Measurements from ENCODE around the gene NPLOC4. TPM values are rescaled to one million over a fixed set of nuclear protein-coding genes. Genes with fewer than 3 reads are reported as not detected.

Gene NPLOC4
- total and polyA plus RNA-seq, 2 of the 8 experiments (the other 6 are each of a cell fraction or from before 2014, with no cell fraction given): 70.7 to 92.7 TPM

- peak; percentile 27; the same call in 1 of the 2 replicates for TF ChIP-seq GTF2F1 (IDR thresholded peaks at IDR 0.05; ENCODE audit: borderline replicate concordance, low read depth, low read length)
- TF ChIP-seq SP4 (IDR thresholded peaks at IDR 0.05; ENCODE audit: low read length): no peak
- TF ChIP-seq GABPA (IDR thresholded peaks at IDR 0.05; ENCODE audit: borderline replicate concordance, insufficient read depth, low read length): peak; percentile 97
- TF ChIP-seq POLR2AphosphoS5 (IDR thresholded peaks at IDR 0.05; ENCODE audit: low read depth, low read length): peak; percentile 96
- no peak for TF ChIP-seq CBX8 (IDR thresholded peaks at IDR 0.05; ENCODE audit: borderline replicate concordance, low read depth, low read length)
- no peak for TF ChIP-seq CEBPB (IDR thresholded peaks at IDR 0.05; ENCODE audit: low read depth, low read length)
- peak; percentile 92 for TF ChIP-seq EGR1 (IDR thresholded peaks at IDR 0.05; ENCODE audit: borderline replicate concordance, low read depth, low read length)
- TF ChIP-seq RBBP5 (IDR thresholded peaks at IDR 0.05; ENCODE audit: borderline replicate concordance, low read depth, low read length): peak; percentile 89
- TF ChIP-seq HDAC2 (IDR thresholded peaks at IDR 0.05; ENCODE audit: borderline replicate concordance in 1 of 2, low read depth in 2 of 2, low read length in 2 of 2): peak in 1 of 2 experiments; percentile 69; a peak in 1 of 4 replicates
- TF ChIP-seq CTCF (IDR thresholded peaks at IDR 0.05; ENCODE audit: control extremely low read depth in 1 of 3, insufficient read depth in 1 of 3, low read depth in 1 of 3, low read length in 3 of 3): no peak
- no peak for TF ChIP-seq SUZ12 (IDR thresholded peaks at IDR 0.05; ENCODE audit: low read length)
- peak; percentile 81 for TF ChIP-seq SP1 (IDR thresholded peaks at IDR 0.05; ENCODE audit: low read depth, low read length)
- peak; percentile 94 to 96 for TF ChIP-seq POLR2A (IDR thresholded peaks at IDR 0.05; ENCODE audit: control extremely low read depth in 1 of 2, low read depth in 2 of 2, low read length in 2 of 2)
- peak; percentile 66 for TF ChIP-seq KDM4A (IDR thresholded peaks at IDR 0.05; ENCODE audit: low read depth, low read length, severe bottlenecking)
- TF ChIP-seq, protein P1, sequence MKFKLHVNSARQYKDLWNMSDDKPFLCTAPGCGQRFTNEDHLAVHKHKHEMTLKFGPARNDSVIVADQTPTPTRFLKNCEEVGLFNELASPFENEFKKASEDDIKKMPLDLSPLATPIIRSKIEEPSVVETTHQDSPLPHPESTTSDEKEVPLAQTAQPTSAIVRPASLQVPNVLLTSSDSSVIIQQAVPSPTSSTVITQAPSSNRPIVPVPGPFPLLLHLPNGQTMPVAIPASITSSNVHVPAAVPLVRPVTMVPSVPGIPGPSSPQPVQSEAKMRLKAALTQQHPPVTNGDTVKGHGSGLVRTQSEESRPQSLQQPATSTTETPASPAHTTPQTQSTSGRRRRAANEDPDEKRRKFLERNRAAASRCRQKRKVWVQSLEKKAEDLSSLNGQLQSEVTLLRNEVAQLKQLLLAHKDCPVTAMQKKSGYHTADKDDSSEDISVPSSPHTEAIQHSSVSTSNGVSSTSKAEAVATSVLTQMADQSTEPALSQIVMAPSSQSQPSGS (IDR thresholded peaks at IDR 0.05; ENCODE audit: low read length): no peak
- peak; percentile 61 for TF ChIP-seq SP2 (IDR thresholded peaks at IDR 0.05; ENCODE audit: low read length)
- peak; percentile 80; the same call in 1 of the 2 replicates for TF ChIP-seq YY1 (IDR thresholded peaks at IDR 0.05; ENCODE audit: low read depth, low read length)
- TF ChIP-seq PHF8 (conservative IDR thresholded peaks at IDR 0.05; ENCODE audit: low read depth, low read length): peak; percentile 98
- peak; percentile 76 for TF ChIP-seq TAF1 (IDR thresholded peaks at IDR 0.05; ENCODE audit: low read depth, low read length)
- TF ChIP-seq CHD2 (IDR thresholded peaks at IDR 0.05; ENCODE audit: low read length): peak; percentile 83
These were observed 29.7 kb upstream of the NPLOC4 start, which contains the start of the genes CCDC137 and OXLD1 (continued) for GRCh38 chr17:81666342-81667191.

All from H1 (cell line).